GM12872 (cell line): ENCODE results near the gene ABHD13.

Experiments
- TF ChIP-seq, protein P1 (sequence below): IDR thresholded peaks from 3 replicates; pipeline ENCODE4 v1.5.1; 2011; ENCODE audit warnings: low read depth, mild to moderate bottlenecking, low read length, moderate library complexity; ENCODE audit not compliant: insufficient read depth

The ABHD13 gene

DNA sequence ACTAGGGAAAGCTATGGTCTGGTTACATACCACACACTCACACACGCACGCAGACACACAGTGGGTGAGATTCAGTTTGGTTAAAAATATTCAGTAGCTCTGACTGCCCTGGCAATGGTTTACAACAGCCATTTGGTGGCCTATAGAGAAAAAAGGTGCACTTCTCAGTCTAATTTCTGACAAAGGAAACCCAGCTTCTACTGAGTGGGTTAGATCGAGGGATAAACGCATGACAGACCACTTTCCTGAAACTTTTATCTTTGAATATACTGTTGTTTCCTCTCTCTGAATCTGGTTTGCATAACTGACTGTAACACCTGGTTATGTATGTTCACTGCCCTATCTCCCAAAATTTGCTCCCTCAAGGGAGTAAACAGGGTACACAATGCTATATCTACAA lies 5.3 kb upstream of the ABHD13 start:
- TF ChIP-seq, protein P1, sequence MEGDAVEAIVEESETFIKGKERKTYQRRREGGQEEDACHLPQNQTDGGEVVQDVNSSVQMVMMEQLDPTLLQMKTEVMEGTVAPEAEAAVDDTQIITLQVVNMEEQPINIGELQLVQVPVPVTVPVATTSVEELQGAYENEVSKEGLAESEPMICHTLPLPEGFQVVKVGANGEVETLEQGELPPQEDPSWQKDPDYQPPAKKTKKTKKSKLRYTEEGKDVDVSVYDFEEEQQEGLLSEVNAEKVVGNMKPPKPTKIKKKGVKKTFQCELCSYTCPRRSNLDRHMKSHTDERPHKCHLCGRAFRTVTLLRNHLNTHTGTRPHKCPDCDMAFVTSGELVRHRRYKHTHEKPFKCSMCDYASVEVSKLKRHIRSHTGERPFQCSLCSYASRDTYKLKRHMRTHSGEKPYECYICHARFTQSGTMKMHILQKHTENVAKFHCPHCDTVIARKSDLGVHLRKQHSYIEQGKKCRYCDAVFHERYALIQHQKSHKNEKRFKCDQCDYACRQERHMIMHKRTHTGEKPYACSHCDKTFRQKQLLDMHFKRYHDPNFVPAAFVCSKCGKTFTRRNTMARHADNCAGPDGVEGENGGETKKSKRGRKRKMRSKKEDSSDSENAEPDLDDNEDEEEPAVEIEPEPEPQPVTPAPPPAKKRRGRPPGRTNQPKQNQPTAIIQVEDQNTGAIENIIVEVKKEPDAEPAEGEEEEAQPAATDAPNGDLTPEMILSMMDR, result no peak

- TF ChIP-seq, protein P1, result no peak
Observed at GRCh38 chr13:108213946-108214345, 4.2 kb upstream of the ABHD13 start.

DNA sequence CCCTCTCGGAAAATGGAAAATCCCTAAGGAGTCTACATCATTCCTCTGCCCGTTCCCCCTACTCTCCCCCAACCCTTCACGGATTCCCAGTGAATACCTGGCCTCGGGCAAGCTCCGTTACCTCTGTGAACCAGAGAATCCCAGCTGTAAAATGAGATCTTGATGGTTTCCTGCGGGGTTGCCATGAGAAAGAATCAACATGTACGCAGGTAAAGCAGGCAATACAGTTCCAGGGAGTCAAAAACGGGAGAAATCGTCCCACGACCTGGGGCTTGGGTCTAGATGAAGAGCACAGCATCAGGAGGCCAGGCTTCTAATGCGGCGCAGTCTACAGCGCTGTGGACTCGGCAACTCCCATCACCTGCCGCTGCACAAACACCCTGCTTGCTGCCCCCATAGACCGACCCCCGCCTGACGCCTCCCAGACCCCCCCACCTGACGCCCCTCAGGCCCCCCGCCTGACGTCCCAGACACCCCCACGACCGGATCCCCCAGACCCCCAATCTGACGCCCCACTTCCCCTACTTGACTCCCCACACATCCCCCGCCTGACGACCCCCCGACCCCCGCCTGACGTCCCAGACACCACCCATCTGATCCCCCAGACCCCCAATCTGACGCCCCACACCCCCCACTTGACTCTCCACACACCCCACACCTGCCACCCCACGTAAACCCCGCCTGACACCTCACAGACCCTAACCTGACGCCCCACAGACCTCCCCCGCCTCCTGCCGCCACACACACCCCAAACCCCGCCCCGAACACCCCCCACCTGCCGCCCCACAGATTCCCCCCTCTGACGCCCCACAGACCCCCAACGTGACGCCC lies 3.5 kb upstream of the ABHD13 start:
- TF ChIP-seq, protein P1, result no peak

DNA sequence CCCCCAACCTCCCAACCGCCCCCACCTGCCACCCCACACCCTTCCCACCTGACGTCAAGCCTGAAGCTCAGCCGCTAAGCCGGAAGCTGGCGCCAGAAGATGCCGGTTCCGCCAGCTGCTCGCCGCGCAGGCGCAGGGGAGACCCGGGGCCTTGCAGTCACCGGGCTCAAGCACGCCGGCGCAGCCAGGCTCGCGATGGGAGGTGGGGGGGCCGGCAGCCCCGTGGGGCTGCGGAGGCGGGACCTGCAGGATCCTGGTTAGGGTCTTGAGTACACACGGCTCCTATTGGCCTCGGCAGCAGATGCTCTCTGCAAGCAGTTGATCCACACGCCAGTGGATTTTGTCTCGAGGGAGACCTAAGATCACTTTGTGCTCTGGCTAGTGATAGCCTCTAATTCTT lies 2.8 kb upstream of the ABHD13 start, which contains the start of gene LIG4:
TSS of gene LIG4 (minus strand) at position 101 of the 400 bp plus-strand sequence. CDS start 4,268 bp downstream, outside the sequence.
- TF ChIP-seq, protein P1, result no peak

DNA sequence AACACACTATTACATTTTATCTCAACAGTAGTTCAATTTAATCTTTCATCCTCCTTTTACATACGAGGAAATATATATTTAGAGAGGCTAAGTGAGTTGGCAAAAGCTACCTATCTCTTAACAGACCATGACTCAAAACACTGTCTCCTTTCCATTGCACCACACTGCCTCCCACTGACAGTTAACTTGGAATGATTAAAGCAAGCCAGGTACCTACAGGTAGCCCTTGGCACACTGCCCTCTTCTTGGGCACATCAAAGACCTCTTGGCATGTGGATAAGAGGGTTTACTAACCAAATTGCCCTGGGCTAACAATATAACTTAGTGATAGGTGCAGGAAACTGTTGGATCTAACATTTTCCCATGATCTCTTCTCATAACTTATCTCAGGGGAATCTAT lies 1.8 kb downstream of the ABHD13 start:
- TF ChIP-seq, protein P1, result 0 out of 3 replicates have a peak, but pooled peaks have one; percentile 10

DNA sequence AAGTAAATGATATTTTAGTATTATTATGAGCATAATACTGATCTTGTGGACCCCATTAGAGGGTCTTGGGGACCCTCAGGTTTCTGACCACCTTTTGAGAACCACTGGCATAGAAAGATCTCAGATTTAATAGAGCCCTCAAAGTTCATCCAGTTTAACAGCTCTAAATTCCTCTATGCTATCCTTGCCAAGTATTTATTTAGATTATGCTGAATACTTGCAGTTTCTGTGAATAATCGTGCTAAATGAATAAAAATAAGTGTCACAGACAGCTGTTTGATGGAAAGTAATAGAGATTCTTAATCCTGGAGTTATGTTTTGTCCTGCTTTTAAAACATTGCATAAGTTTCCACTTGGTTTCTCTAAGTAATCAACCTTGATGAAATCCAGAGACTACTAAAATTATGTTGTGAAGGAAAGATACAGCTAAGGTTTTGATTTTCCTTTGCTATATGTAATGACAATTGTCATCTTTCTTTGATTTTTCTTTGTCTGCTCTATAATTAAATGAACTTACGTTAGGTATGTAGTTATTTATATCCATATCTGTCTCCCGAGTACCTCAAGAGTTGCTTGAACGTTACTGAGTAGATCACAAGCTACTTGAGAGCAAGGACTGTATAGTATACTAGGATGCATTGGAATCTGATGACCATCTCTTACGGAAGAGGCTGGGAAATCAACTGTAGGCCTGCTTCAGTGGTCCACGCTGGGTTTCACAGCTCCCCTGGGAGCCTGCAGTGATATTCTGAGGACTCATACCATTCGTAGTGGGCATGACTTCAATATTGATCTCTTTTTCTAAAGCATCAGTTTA lies 5.7 kb downstream of the ABHD13 start:
- TF ChIP-seq, protein P1, result no peak

DNA sequence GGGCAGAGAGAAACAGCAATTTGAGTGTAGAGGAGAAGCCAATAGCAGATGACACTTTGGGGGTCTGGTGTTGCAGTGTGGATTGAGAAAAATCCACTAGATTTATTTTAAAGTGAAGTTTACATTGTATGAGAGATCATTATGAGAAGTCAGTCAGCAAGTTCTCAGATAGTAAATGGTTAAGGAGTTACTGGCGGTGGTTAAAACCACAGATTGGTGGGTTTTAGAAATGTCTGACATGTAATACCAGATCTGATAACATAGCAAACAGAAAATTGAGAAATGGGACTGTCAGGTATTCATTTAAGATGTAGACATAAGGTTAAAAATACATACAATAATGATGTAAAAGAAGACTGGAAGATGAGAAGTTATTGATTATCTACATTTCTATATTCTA lies 7.2 kb downstream of the ABHD13 start:
- TF ChIP-seq, protein P1, result no peak
